Left ventricle myocardium inferior (tissue), 1 donor: Measurements from ENCODE around the gene CNTNAP2. TPM values are rescaled to one million over a fixed set of nuclear protein-coding genes. Genes with fewer than 3 reads are reported as not detected.

Experiments
- DNase-seq: peaks from one replicate; pipeline ENCODE4 v3.0.0-alpha.2; 2020
- H3K27ac ChIP-seq: fragments of 200-600 bp; replicated peaks from 2 replicates; pipeline ENCODE4 v1.8.0; 2021
- H3K27me3 ChIP-seq: fragments of 200-600 bp; 2 replicates; pipeline ENCODE4 v1.8.0; 2021; ENCODE audit warnings: low read depth
- H3K36me3 ChIP-seq: fragments of 200-600 bp; 2 replicates; pipeline ENCODE4 v1.8.0; 2021
- H3K4me1 ChIP-seq: fragments of 200-600 bp; 2 replicates; pipeline ENCODE4 v1.8.0; 2021
- H3K4me3 ChIP-seq: fragments of 200-600 bp; 2 replicates; pipeline ENCODE4 v1.8.0; 2021; ENCODE audit warnings: mild to moderate bottlenecking, moderate library complexity
- H3K9me3 ChIP-seq: fragments of 200-600 bp; replicated peaks from 2 replicates; pipeline ENCODE4 v1.8.0; 2021
- CTCF ChIP-seq: fragments of 200-600 bp; IDR thresholded peaks from 2 replicates; pipeline ENCODE4 v1.8.0; 2021; ENCODE audit warnings: antibody characterized with exemption, mild to moderate bottlenecking, borderline replicate concordance
- intact Hi-C: fragments of 100-400 bp; cut with micrococcal nuclease; formaldehyde crosslinking; loops from one replicate; pipeline ENCODE4 v1.11.0; 2022
- total RNA-seq: library from RNA; stranded (reverse); fragmentation: NEBNext Ultra II Directional; extraction: Animal tissue kit (Norgen Biotek cat#: 25700); gene quantifications from one replicate; pipeline ENCODE4 v1.2.1, GENCODE V29; 2021
- donor health status: DM: no; HTN: yes; CAD: no; lungs with severe emphysema.

Gene CNTNAP2
- total RNA-seq, 1 donor from 2014 or later, result 0.99 TPM

GRCh38 chr7:146991596-146991995, 875.0 kb downstream of the CNTNAP2 start:
- Histone ChIP-seq H3K9me3 (peaks cover 6% of the 10 kb centered on the region), H3K27me3 (no peaks in the 10 kb centered on the region), H3K36me3 (no peaks in the 10 kb centered on the region), H3K4me1 (no peaks in the 10 kb centered on the region), H3K27ac (no peak overlapping the region), H3K4me3 (no peak overlapping the region)
- intact Hi-C loops, result no loop called here
- TF ChIP-seq CTCF, result no peak
- DNase-seq, result no peak

- intact Hi-C loops, result no loop called here
- Histone ChIP-seq H3K27me3 (no peaks in the 10 kb centered on the region), H3K4me1 (no peaks in the 10 kb centered on the region), H3K36me3 (no peaks in the 10 kb centered on the region), H3K9me3 (peaks cover 13% of the 10 kb centered on the region), H3K27ac (no peak overlapping the region), H3K4me3 (no peak overlapping the region)
- TF ChIP-seq CTCF, result no peak
- DNase-seq, result no peak
These were observed 877.2 kb downstream of the CNTNAP2 start for GRCh38 chr7:146993764-146994163.

GRCh38 chr7:147008530-147008929, 891.9 kb downstream of the CNTNAP2 start:
- H3K4me3 ChIP-seq, result no peak overlapping the region
- H3K4me1 ChIP-seq, result no peaks in the 10 kb centered on the region
- no peak for DNase-seq
- no peaks in the 10 kb centered on the region for H3K27me3 ChIP-seq
- TF ChIP-seq CTCF, result no peak
- no peak overlapping the region for H3K27ac ChIP-seq
- intact Hi-C loops, result no loop called here
- no peaks in the 10 kb centered on the region for H3K36me3 ChIP-seq
- H3K9me3 ChIP-seq, result no peaks in the 10 kb centered on the region

GRCh38 chr7:147012666-147013065, 896.1 kb downstream of the CNTNAP2 start:
- no peak overlapping the region for H3K4me3 ChIP-seq
- no peak overlapping the region for H3K27ac ChIP-seq
- H3K4me1 ChIP-seq, result no peaks in the 10 kb centered on the region
- no peaks in the 10 kb centered on the region for H3K36me3 ChIP-seq
- no peaks in the 10 kb centered on the region for H3K27me3 ChIP-seq
- no peak for DNase-seq
- H3K9me3 ChIP-seq, result no peaks in the 10 kb centered on the region
- TF ChIP-seq CTCF, result no peak
- intact Hi-C loops, result no loop called here

- Histone ChIP-seq H3K4me1 (no peaks in the 10 kb centered on the region), H3K36me3 (no peaks in the 10 kb centered on the region), H3K9me3 (no peaks in the 10 kb centered on the region), H3K4me3 (no peak overlapping the region), H3K27ac (no peak overlapping the region), H3K27me3 (no peaks in the 10 kb centered on the region)
- intact Hi-C loops, result no loop called here
- no peak for TF ChIP-seq CTCF
- DNase-seq, result no peak
These were observed 897.2 kb downstream of the CNTNAP2 start for GRCh38 chr7:147013825-147014224.
